ENCODE measurements around the gene PAOX. TPM values are rescaled to one million over a fixed set of nuclear protein-coding genes. Genes with fewer than 3 reads are reported as not detected.

The PAOX gene
- total RNA-seq, 2 donors from 2014 or later = 9.7 to 11.1 TPM

DNA sequence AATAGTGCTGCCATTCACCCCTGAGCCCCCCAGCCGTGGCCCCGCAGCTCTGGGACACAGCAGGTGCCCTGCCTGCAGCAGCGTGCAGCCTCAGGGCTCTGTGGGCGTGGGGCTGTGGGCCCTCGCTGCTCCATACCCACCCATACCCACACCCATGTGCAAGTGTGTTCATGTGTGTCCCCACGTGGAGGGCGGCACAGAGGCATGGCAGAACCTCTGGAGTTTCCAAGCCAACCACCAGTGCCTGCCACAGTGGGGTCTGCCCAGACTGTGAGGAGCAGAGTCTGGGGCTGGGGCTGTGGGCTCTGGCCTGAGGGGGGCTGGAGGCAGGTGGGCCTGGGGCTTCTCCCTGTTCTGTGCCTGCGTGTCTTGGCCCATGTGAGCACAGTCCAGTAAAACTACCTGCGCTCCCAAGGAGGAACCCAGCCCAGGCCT, 29.5 kb upstream of the PAOX start:
- no peaks in the 10 kb centered on the region for H3K27me3 ChIP-seq (ENCODE audit: control insufficient read depth, insufficient read depth, low read length, poor library complexity, severe bottlenecking)
- H3K36me3 ChIP-seq (ENCODE audit: control insufficient read depth, insufficient read depth, low read length) = peaks cover 3% of the 10 kb centered on the region
- no peak overlapping the region for H3K9ac ChIP-seq (ENCODE audit: extremely low read depth, low read length, poor library complexity, severe bottlenecking)
- Mint-ChIP-seq H3K36me3 (ENCODE audit: low read depth) (no peaks in the 10 kb centered on the region), H3K9me3 (no peaks in the 10 kb centered on the region), H3K27me3 (ENCODE audit: insufficient read depth) (peaks cover 16% of the 10 kb centered on the region), H3K27ac (no peak overlapping the region), H3K4me1 (peaks cover 7% of the 10 kb centered on the region), H3K4me3 (no peak overlapping the region)
- H3K9me3 ChIP-seq (ENCODE audit: control insufficient read depth, low read length) = no peaks in the 10 kb centered on the region
- no peak overlapping the region for H3K4me3 ChIP-seq (ENCODE audit: low read length)
- no peaks in the 10 kb centered on the region for H3K4me1 ChIP-seq (ENCODE audit: control insufficient read depth, insufficient read depth, low read length)
- WGBS, 2 experiments (ENCODE audit: insufficient coverage in 1 of 2, insufficient read length in 1 of 2) = 91 to 93% methylated on average over 2 to 9 of the region's 9 CpGs
- no peak overlapping the region for H3K27ac ChIP-seq (ENCODE audit: low read depth, low read length)
- TF ChIP-seq, protein P1, sequence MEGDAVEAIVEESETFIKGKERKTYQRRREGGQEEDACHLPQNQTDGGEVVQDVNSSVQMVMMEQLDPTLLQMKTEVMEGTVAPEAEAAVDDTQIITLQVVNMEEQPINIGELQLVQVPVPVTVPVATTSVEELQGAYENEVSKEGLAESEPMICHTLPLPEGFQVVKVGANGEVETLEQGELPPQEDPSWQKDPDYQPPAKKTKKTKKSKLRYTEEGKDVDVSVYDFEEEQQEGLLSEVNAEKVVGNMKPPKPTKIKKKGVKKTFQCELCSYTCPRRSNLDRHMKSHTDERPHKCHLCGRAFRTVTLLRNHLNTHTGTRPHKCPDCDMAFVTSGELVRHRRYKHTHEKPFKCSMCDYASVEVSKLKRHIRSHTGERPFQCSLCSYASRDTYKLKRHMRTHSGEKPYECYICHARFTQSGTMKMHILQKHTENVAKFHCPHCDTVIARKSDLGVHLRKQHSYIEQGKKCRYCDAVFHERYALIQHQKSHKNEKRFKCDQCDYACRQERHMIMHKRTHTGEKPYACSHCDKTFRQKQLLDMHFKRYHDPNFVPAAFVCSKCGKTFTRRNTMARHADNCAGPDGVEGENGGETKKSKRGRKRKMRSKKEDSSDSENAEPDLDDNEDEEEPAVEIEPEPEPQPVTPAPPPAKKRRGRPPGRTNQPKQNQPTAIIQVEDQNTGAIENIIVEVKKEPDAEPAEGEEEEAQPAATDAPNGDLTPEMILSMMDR (conservative IDR thresholded peaks at IDR 0.05) = no peak
- DNase-seq = no peak

DNA sequence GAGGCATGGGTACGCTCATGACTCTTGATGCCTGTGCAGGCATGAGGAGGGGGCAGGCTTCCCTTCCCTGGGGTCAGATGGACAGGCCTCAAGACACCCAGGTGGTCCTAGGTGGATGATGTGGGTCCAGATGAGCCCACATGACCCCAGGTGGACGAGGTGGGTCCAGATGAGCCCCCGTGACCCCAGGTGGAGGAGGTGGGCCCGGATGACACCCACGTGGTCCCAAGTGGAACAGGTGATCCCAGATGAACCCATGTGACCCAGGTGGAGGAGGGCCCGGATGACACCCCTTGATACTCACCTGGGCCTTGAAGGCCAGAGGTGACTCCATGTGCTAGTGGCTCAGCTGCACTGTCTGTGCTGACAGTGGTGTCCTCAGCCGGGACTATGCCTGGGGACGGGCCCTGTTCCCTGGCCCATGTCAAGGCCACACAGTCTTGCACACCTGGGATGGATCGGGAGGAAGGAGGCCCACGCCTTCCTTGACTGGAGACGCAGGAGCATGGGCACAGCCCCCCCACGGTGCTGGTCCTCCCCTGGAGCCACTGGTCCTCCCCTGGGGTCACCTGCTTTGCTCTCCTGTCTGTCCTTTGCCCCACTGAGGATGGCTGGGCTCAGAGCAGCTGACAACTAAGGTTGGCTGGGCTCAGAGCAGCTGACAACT, 28.6 kb upstream of the PAOX start:
- TF ChIP-seq, protein P1 (conservative IDR thresholded peaks at IDR 0.05) = no peak
- H3K36me3 ChIP-seq (ENCODE audit: control insufficient read depth, insufficient read depth, low read length) = peaks cover 11% of the 10 kb centered on the region
- WGBS, 2 experiments (ENCODE audit: insufficient coverage in 1 of 2, insufficient read length in 1 of 2) = 87 to 90% methylated on average over 7 to 12 of the region's 12 CpGs

DNA sequence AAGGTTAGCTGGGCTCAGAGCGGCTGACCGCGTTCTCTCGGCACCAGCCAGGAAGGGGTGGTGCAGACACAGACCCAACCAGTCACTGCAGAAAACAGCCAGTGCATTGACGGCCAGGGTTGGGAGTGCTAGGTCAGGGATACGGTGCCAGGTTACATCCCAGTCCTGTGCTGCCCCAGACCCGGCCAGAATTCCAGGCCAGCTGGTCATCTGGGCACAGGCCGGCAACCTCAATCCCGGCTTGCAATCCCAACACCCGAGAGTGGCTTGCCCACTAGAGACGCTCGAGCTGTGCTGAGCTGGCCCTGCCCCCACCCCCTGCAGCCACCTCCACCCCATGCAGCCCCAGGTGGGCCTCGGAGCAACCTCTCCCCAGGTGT, 28.1 kb upstream of the PAOX start:
- H3K4me3 Mint-ChIP-seq = no peak overlapping the region
- no peaks in the 10 kb centered on the region for H3K9me3 Mint-ChIP-seq
- H3K36me3 Mint-ChIP-seq (ENCODE audit: low read depth) = peaks cover 3% of the 10 kb centered on the region
- TF ChIP-seq, protein P1 (conservative IDR thresholded peaks at IDR 0.05) = no peak
- Histone ChIP-seq H3K27me3 (ENCODE audit: control insufficient read depth, insufficient read depth, low read length, poor library complexity, severe bottlenecking) (no peaks in the 10 kb centered on the region), H3K4me1 (ENCODE audit: control insufficient read depth, insufficient read depth, low read length) (peaks cover 3% of the 10 kb centered on the region), H3K4me3 (ENCODE audit: low read length) (no peak overlapping the region), H3K9ac (ENCODE audit: extremely low read depth, low read length, poor library complexity, severe bottlenecking) (no peak overlapping the region), H3K36me3 (ENCODE audit: control insufficient read depth, insufficient read depth, low read length) (peaks cover 14% of the 10 kb centered on the region), H3K27ac (ENCODE audit: low read depth, low read length) (no peak overlapping the region), H3K9me3 (ENCODE audit: control insufficient read depth, low read length) (no peaks in the 10 kb centered on the region)
- 81 to 86% methylated on average over 5 to 13 of the region's 13 CpGs for WGBS, 2 experiments (ENCODE audit: insufficient coverage in 1 of 2, insufficient read length in 1 of 2)
- DNase-seq = no peak
- peaks cover 2% of the 10 kb centered on the region for H3K27me3 Mint-ChIP-seq (ENCODE audit: insufficient read depth)
- H3K4me1 Mint-ChIP-seq = peaks cover 7% of the 10 kb centered on the region
- H3K27ac Mint-ChIP-seq = no peak overlapping the region

More for the DNA sequence above, 28.6 kb upstream of the PAOX start:
- no peaks in the 10 kb centered on the region for H3K9me3 ChIP-seq (ENCODE audit: control insufficient read depth, low read length)
- no peak overlapping the region for H3K4me3 ChIP-seq (ENCODE audit: low read length)
- Mint-ChIP-seq H3K4me3 (no peak overlapping the region), H3K27me3 (ENCODE audit: insufficient read depth) (peaks cover 7% of the 10 kb centered on the region), H3K4me1 (peaks cover 7% of the 10 kb centered on the region), H3K27ac (no peak overlapping the region), H3K9me3 (no peaks in the 10 kb centered on the region), H3K36me3 (ENCODE audit: low read depth) (peaks cover under 1% of the 10 kb centered on the region)
- H3K27ac ChIP-seq (ENCODE audit: low read depth, low read length) = no peak overlapping the region
- no peaks in the 10 kb centered on the region for H3K4me1 ChIP-seq (ENCODE audit: control insufficient read depth, insufficient read depth, low read length)
- no peaks in the 10 kb centered on the region for H3K27me3 ChIP-seq (ENCODE audit: control insufficient read depth, insufficient read depth, low read length, poor library complexity, severe bottlenecking)
- no peak for DNase-seq
- H3K9ac ChIP-seq (ENCODE audit: extremely low read depth, low read length, poor library complexity, severe bottlenecking) = no peak overlapping the region

Data from endodermal cell (in vitro differentiated cells).